IMR-90 (cell line): Measurements from ENCODE around the gene SLC25A21. TPM values are rescaled to one million over a fixed set of nuclear protein-coding genes. Genes with fewer than 3 reads are reported as not detected.

Experiments
- ATAC-seq: fragments of 200-7000 bp; cut with Tn5 transposase; 2 replicates; pipeline ENCODE4 v1.9.1; 2020; ENCODE audit warnings: low read depth, mild to moderate bottlenecking, moderate library complexity
- BruUV-seq: library from RNA; stranded (reverse); fragments of 400-500 nt; replicated peaks from 2 replicates; lab custom pipeline; 2021; lab: Mats Ljungman, UMichigan
- CTCF ChIA-PET: fragments of 300-600 bp; formaldehyde crosslinking; extraction: SDS; loops from one replicate; lab custom pipeline; 2021; ENCODE audit warnings: antibody characterized with exemption; lab: Yijun Ruan, JAX
- POLR2A ChIA-PET: fragments of 300-600 bp; sonication (Branson Sonifier 250); formaldehyde crosslinking; loops from one replicate; lab custom pipeline; 2022; ENCODE audit warnings: antibody characterized with exemption; ENCODE audit not compliant: unreplicated experiment; lab: Charles Lee
- DNase-seq: peaks from one replicate; pipeline ENCODE4 v3.0.0; 2013
- H2AFZ ChIP-seq: replicated peaks from 2 replicates; pipeline ENCODE3; 2013; ENCODE audit warnings: low read length, mild to moderate bottlenecking; ENCODE audit not compliant: poor library complexity
- H2AK5ac ChIP-seq: 2 replicates; pipeline ENCODE4 v1.6.1; 2013; ENCODE audit warnings: low read depth, low read length, inconsistent platforms
- H2AK9ac ChIP-seq: replicated peaks from 2 replicates; pipeline ENCODE3; 2013; ENCODE audit warnings: mild to moderate bottlenecking, low read depth, low read length, moderate library complexity; ENCODE audit not compliant: poor library complexity
- H2BK120ac ChIP-seq: 2 replicates; pipeline ENCODE4 v1.6.1; 2013; ENCODE audit warnings: low read depth, low read length, inconsistent platforms
- H2BK15ac ChIP-seq: 3 replicates; pipeline ENCODE4 v1.6.1; 2013; ENCODE audit warnings: low read depth, low read length, inconsistent platforms
- H2BK20ac ChIP-seq: 2 replicates; pipeline ENCODE4 v1.6.1; 2013; ENCODE audit warnings: low read depth, mild to moderate bottlenecking, inconsistent platforms, low read length, moderate library complexity
- H2BK5ac ChIP-seq: 2 replicates; pipeline ENCODE4 v1.6.1; 2013; ENCODE audit warnings: mild to moderate bottlenecking, low read depth, low read length, inconsistent platforms; ENCODE audit not compliant: poor library complexity, severe bottlenecking
- H3K14ac ChIP-seq: replicated peaks from 2 replicates; pipeline ENCODE4 v1.6.1; 2013; ENCODE audit warnings: low read depth, low read length, inconsistent platforms
- H3K18ac ChIP-seq: 2 replicates; pipeline ENCODE4 v1.6.1; 2013; ENCODE audit warnings: low read depth, low read length, control low read depth
- H3K23ac ChIP-seq: 2 replicates; pipeline ENCODE4 v1.6.1; 2013; ENCODE audit warnings: low read depth, low read length, inconsistent platforms
- H3K27ac ChIP-seq: 2 replicates; pipeline ENCODE4 v1.5.1; 2013; ENCODE audit warnings: mild to moderate bottlenecking, control low read depth, low read length; ENCODE audit not compliant: insufficient read depth
- H3K27me3 ChIP-seq: 2 replicates; pipeline ENCODE4 v1.6.1; 2013; ENCODE audit warnings: low read length; ENCODE audit not compliant: control insufficient read depth, insufficient read depth
- H3K36me3 ChIP-seq: 2 replicates; pipeline ENCODE4 v1.6.1; 2013; ENCODE audit warnings: low read length, mixed read lengths; ENCODE audit not compliant: control insufficient read depth, insufficient read depth
- H3K4ac ChIP-seq: 2 replicates; pipeline ENCODE4 v1.6.1; 2013; ENCODE audit warnings: low read depth, low read length, inconsistent platforms
- H3K4me1 ChIP-seq: 2 replicates; pipeline ENCODE4 v1.6.1; 2013; ENCODE audit warnings: low read length, mixed read lengths; ENCODE audit not compliant: control insufficient read depth, insufficient read depth
- H3K4me2 ChIP-seq: 2 replicates; pipeline ENCODE4 v1.6.1; 2013; ENCODE audit warnings: low read depth, mild to moderate bottlenecking, control low read depth, low read length, moderate library complexity
- H3K4me3 ChIP-seq: 2 replicates; pipeline ENCODE4 v1.5.1; 2013; ENCODE audit warnings: low read depth, mild to moderate bottlenecking, control low read depth, low read length, moderate library complexity; ENCODE audit not compliant: insufficient read depth
- H3K56ac ChIP-seq: 2 replicates; pipeline ENCODE4 v1.6.1; 2013; ENCODE audit warnings: low read length, inconsistent platforms; ENCODE audit not compliant: insufficient read depth; ENCODE audit errors: extremely low read depth
- H3K79me1 ChIP-seq, 2 experiments: 2 replicates each; pipeline ENCODE4 v1.6.1; 2013; ENCODE audit warnings: low read length in 2 of 2, inconsistent platforms in 1 of 2, low read depth in 1 of 2
- H3K9ac ChIP-seq: 2 replicates; pipeline ENCODE4 v1.6.1; 2013; ENCODE audit warnings: low read depth, low read length, control low read depth
- H3K9me1 ChIP-seq: 2 replicates; pipeline ENCODE4 v1.6.1; 2013; ENCODE audit warnings: low read length, inconsistent platforms; ENCODE audit not compliant: insufficient read depth
- H3K9me3 ChIP-seq: 2 replicates; pipeline ENCODE4 v1.6.1; 2013; ENCODE audit warnings: low read length; ENCODE audit not compliant: control insufficient read depth, insufficient read depth
- H4K20me1 ChIP-seq: 2 replicates; pipeline ENCODE4 v1.6.1; 2013; ENCODE audit warnings: low read length, inconsistent platforms; ENCODE audit not compliant: insufficient read depth
- H4K5ac ChIP-seq: 2 replicates; pipeline ENCODE4 v1.6.1; 2013; ENCODE audit warnings: mild to moderate bottlenecking, low read depth, low read length, control low read depth
- H4K8ac ChIP-seq, 2 experiments: 2 replicates each; pipeline ENCODE4 v1.6.1; 2013; ENCODE audit warnings: low read depth in 2 of 2, low read length in 2 of 2, control low read depth in 1 of 2, inconsistent platforms in 1 of 2
- H4K91ac ChIP-seq: 2 replicates; pipeline ENCODE4 v1.6.1; 2013; ENCODE audit warnings: low read depth, low read length, inconsistent platforms; ENCODE audit not compliant: insufficient read depth
- BHLHE40 ChIP-seq: fragments of 150-350 bp; IDR thresholded peaks from 2 replicates; pipeline ENCODE4 v1.6.1; 2016; ENCODE audit warnings: mild to moderate bottlenecking, low read depth, low read length
- CEBPB ChIP-seq: IDR thresholded peaks from 2 replicates; pipeline ENCODE4 v1.6.1; 2012; ENCODE audit warnings: low read depth, low read length, improper control_type of control experiment
- CHD1 ChIP-seq: IDR thresholded peaks from 2 replicates; pipeline ENCODE4 v1.6.1; 2012; ENCODE audit warnings: low read depth, low read length, improper control_type of control experiment
- CTCF ChIP-seq: conservative IDR thresholded peaks from 2 replicates; pipeline ENCODE4 v1.5.1; 2012; ENCODE audit warnings: mild to moderate bottlenecking, low read depth, low read length, improper control_type of control experiment
- ELK1 ChIP-seq: fragments of 150-350 bp; IDR thresholded peaks from 2 replicates; pipeline ENCODE4 v1.6.1; 2016; ENCODE audit warnings: low read depth, mild to moderate bottlenecking, low read length, moderate library complexity, borderline replicate concordance
- FOS ChIP-seq: fragments of 150-350 bp; IDR thresholded peaks from 2 replicates; pipeline ENCODE4 v1.6.1; 2016; ENCODE audit warnings: low read depth, low read length
- MAFK ChIP-seq: IDR thresholded peaks from 2 replicates; pipeline ENCODE4 v1.6.1; 2012; ENCODE audit warnings: low read depth, low read length, improper control_type of control experiment
- MAZ ChIP-seq: IDR thresholded peaks from 2 replicates; pipeline ENCODE4 v1.6.1; 2012; ENCODE audit warnings: low read depth, mild to moderate bottlenecking, low read length, improper control_type of control experiment, moderate library complexity, borderline replicate concordance
- MXI1 ChIP-seq: IDR thresholded peaks from 2 replicates; pipeline ENCODE4 v1.6.1; 2012; ENCODE audit warnings: low read depth, mild to moderate bottlenecking, low read length, moderate library complexity, borderline replicate concordance
- NFE2L2 ChIP-seq: fragments of 150-350 bp; IDR thresholded peaks from 2 replicates; pipeline ENCODE4 v1.6.1; 2016; ENCODE audit warnings: low read depth, mild to moderate bottlenecking, low read length
- POLR2A ChIP-seq: IDR thresholded peaks from 2 replicates; pipeline ENCODE4 v1.6.1; 2012; ENCODE audit warnings: mild to moderate bottlenecking, low read depth, low read length
- RAD21 ChIP-seq: IDR thresholded peaks from 2 replicates; pipeline ENCODE4 v1.6.1; 2012; ENCODE audit warnings: low read length, improper control_type of control experiment
- RCOR1 ChIP-seq: IDR thresholded peaks from 2 replicates; pipeline ENCODE4 v1.6.1; 2012; ENCODE audit warnings: mild to moderate bottlenecking, low read length, improper control_type of control experiment; ENCODE audit not compliant: insufficient replicate concordance
- RFX5 ChIP-seq: IDR thresholded peaks from 2 replicates; pipeline ENCODE4 v1.8.0; 2012; ENCODE audit warnings: low read depth, mild to moderate bottlenecking, low read length, moderate library complexity
- SMC3 ChIP-seq: fragments of 150-350 bp; IDR thresholded peaks from 2 replicates; pipeline ENCODE4 v1.6.1; 2016; ENCODE audit warnings: low read depth, mild to moderate bottlenecking, antibody characterized with exemption, low read length, moderate library complexity
- USF2 ChIP-seq: fragments of 150-350 bp; IDR thresholded peaks from 2 replicates; pipeline ENCODE4 v1.6.1; 2017; ENCODE audit warnings: mild to moderate bottlenecking, antibody characterized with exemption, low read length, low read depth
- WGBS, 2 experiments: methylation state at CpG; one replicate each; pipeline versions ENCODE4 v1.1.5 to v1.1.7; 2013; ENCODE audit warnings: missing lambda C conversion rate in 2 of 2; ENCODE audit not compliant: insufficient read length in 1 of 2; ENCODE audit errors: extremely low coverage in 2 of 2; 5-methylcytosine and 5-hydroxymethylcytosine counted together
- dilution Hi-C: fragments of 300-500 bp; cut with HindIII; formaldehyde crosslinking; loops from one replicate; pipeline ENCODE4 v1.14.3; 2018; ENCODE audit warnings: low sequenced_read_pairs; ENCODE audit not compliant: unreplicated experiment
- in situ Hi-C: fragments of 300-500 bp; cut with MboI; formaldehyde crosslinking; loops from 3 replicates; pipeline ENCODE4 v1.14.3; 2019; ENCODE audit warnings: low sequenced_read_pairs, inconsistent platforms, mixed read lengths
- intact Hi-C: fragments of 100-400 bp; cut with micrococcal nuclease; formaldehyde crosslinking; loops from 2 replicates; pipeline ENCODE4 v1.10.0; 2022
- polyA plus RNA-seq, 3 experiments: library from polyadenylated mRNA; depleted of rRNA; stranded (reverse); fragments of >200 nt; gene quantifications; 2 replicates each; pipeline ENCODE4 v1.2.3, GENCODE V29; 2012; ENCODE audit warnings: low replicate concordance in 1 of 3
- total RNA-seq: library from RNA; depleted of rRNA; stranded (reverse); fragments of >200 nt; gene quantifications from 2 replicates; pipeline ENCODE4 v1.2.3, GENCODE V29; 2012

Gene SLC25A21
- total and polyA plus RNA-seq, 2 of the 4 experiments (the other 2 are of a cell fraction), result 0.62 to 0.90 TPM

GRCh38 chr14:36785511-36785910 lies 386.9 kb downstream of the SLC25A21 start:
- no TSS peak for BruUV-seq
- Histone ChIP-seq H3K4me1 (no peaks in the 10 kb centered on the region), H3K4me2 (no peak overlapping the region), H3K79me1 (no peaks in the 10 kb centered on the region), H2BK5ac (no peak overlapping the region), H3K36me3 (no peaks in the 10 kb centered on the region), H2BK120ac (no peak overlapping the region), H4K20me1 (no peaks in the 10 kb centered on the region), H3K23ac (no peak overlapping the region), H2AK5ac (no peak overlapping the region), H3K27me3 (no peaks in the 10 kb centered on the region), H2AK9ac (no peak overlapping the region), H2AFZ (no peak overlapping the region), H3K4ac (no peak overlapping the region), H3K9ac (no peak overlapping the region), H3K9me1 (no peaks in the 10 kb centered on the region), H3K4me3 (no peak overlapping the region), H4K91ac (no peak overlapping the region), H3K9me3 (0 out of 2 replicates have a peak, but pooled peaks cover 1% of the 10 kb centered on the region), H4K8ac (no peak overlapping the region), H2BK20ac (no peak overlapping the region), H3K18ac (no peak overlapping the region), H2BK15ac (no peak overlapping the region), H4K5ac (no peak overlapping the region), H3K27ac (no peak overlapping the region), H3K14ac (no peak overlapping the region), H3K56ac (no peak overlapping the region)
- WGBS, 2 experiments, result no CpG with 5 or more reads among the region's 1 CpG
- POLR2A ChIA-PET, result no interaction called here
- CTCF ChIA-PET, result no interaction called here
- dilution Hi-C loops, result no loop called here
- TF ChIP-seq CEBPB, result no peak
- no peak for TF ChIP-seq USF2
- no peak for TF ChIP-seq POLR2A
- TF ChIP-seq MAFK, result no peak
- no peak for TF ChIP-seq NFE2L2
- TF ChIP-seq RFX5, result no peak
- TF ChIP-seq MAZ, result no peak
- no peak for TF ChIP-seq RAD21
- TF ChIP-seq BHLHE40, result no peak
- TF ChIP-seq CTCF, result no peak
- TF ChIP-seq CHD1, result no peak
- TF ChIP-seq MXI1, result no peak
- TF ChIP-seq SMC3, result no peak
- TF ChIP-seq FOS, result no peak
- TF ChIP-seq ELK1, result no peak
- TF ChIP-seq RCOR1, result no peak
- ATAC-seq, result no peak
- in situ Hi-C loops, result no loop called here
- intact Hi-C loops, result no loop called here
- no peak for DNase-seq
